HEK293T (cell line): Measurements from ENCODE around the gene DGKD.

Experiments used
- BHLHE40 ChIP-seq: fragments of 450-650 bp; IDR thresholded peaks from 2 replicates; pipeline ENCODE4 v1.6.1; 2016; ENCODE audit warnings: mild to moderate bottlenecking, moderate library complexity, borderline replicate concordance
- FOXA1 ChIP-seq: fragments of 450-650 bp; IDR thresholded peaks from 2 replicates; pipeline ENCODE4 v1.6.1; 2016; ENCODE audit warnings: mild to moderate bottlenecking
- FOXM1 ChIP-seq: fragments of 450-650 bp; IDR thresholded peaks from 2 replicates; pipeline ENCODE4 v1.6.1; 2017; ENCODE audit warnings: mild to moderate bottlenecking, borderline replicate concordance
- NFRKB ChIP-seq: fragments of 450-650 bp; IDR thresholded peaks from 2 replicates; pipeline ENCODE4 v1.6.1; 2016; ENCODE audit warnings: mild to moderate bottlenecking, moderate library complexity
- SP1 ChIP-seq: fragments of 450-650 bp; IDR thresholded peaks from 2 replicates; pipeline ENCODE4 v1.6.1; 2017

GRCh38 chr2:233387225-233387624 is 32.9 kb downstream of the DGKD start:
- no peak for TF ChIP-seq SP1
- no peak for TF ChIP-seq FOXA1
- no peak for TF ChIP-seq BHLHE40
- TF ChIP-seq FOXM1, result no peak
- no peak for TF ChIP-seq NFRKB
